ENCODE data around the gene LY6G6F. TPM values are rescaled to one million over a fixed set of nuclear protein-coding genes. Genes with fewer than 3 reads are reported as not detected.

Gene LY6G6F, protein sequence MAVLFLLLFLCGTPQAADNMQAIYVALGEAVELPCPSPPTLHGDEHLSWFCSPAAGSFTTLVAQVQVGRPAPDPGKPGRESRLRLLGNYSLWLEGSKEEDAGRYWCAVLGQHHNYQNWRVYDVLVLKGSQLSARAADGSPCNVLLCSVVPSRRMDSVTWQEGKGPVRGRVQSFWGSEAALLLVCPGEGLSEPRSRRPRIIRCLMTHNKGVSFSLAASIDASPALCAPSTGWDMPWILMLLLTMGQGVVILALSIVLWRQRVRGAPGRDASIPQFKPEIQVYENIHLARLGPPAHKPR
- total RNA-seq, result not detected

DNA sequence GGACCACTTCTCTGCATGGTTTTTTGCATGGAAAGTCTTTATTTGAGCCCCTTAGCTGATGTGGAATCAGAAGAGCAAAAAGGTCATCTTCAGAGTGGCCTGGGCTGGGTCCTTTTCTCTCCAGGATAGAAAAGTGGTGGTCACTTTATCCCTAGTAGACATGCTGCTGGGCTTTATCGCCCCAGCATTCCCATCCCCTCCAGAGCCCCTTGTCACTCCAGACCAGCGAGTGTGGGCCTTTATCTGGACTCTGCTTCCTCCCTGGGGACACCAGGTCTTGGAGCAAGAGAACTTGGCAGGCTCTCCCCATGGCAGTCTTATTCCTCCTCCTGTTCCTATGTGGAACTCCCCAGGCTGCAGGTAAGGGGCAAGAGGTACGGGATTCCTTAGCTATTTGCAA, at the start of gene LY6G6F:
Gene LY6G6F (plus strand): TSS at position 268 of the 400 bp plus-strand sequence. CDS start 41 bp downstream, at position 309.
- Histone ChIP-seq H3K4me3 (no peak within 1 kb of the TSS), H3K27ac (no peak within 1 kb of the TSS), H3K4me1 (peaks cover 7 to 22% (median 17%) of the 10 kb centered on the region in 4 donors), H3K9me3 (no peaks in the 10 kb centered on the region), H3K36me3 (no peaks in the 10 kb centered on the region), H3K27me3 (no peaks in the 10 kb centered on the region)
- no peak for TF ChIP-seq EP300 (IDR thresholded peaks at IDR 0.05; ENCODE audit: low read depth)
- TF ChIP-seq, protein P1, sequence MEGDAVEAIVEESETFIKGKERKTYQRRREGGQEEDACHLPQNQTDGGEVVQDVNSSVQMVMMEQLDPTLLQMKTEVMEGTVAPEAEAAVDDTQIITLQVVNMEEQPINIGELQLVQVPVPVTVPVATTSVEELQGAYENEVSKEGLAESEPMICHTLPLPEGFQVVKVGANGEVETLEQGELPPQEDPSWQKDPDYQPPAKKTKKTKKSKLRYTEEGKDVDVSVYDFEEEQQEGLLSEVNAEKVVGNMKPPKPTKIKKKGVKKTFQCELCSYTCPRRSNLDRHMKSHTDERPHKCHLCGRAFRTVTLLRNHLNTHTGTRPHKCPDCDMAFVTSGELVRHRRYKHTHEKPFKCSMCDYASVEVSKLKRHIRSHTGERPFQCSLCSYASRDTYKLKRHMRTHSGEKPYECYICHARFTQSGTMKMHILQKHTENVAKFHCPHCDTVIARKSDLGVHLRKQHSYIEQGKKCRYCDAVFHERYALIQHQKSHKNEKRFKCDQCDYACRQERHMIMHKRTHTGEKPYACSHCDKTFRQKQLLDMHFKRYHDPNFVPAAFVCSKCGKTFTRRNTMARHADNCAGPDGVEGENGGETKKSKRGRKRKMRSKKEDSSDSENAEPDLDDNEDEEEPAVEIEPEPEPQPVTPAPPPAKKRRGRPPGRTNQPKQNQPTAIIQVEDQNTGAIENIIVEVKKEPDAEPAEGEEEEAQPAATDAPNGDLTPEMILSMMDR (IDR thresholded peaks at IDR 0.05), result no peak
- TF ChIP-seq POLR2A (IDR thresholded peaks at IDR 0.05), result no peak
- TF ChIP-seq POLR2AphosphoS5 (IDR thresholded peaks at IDR 0.05), result no peak
- in situ Hi-C loops (cut with MboI; ENCODE audit: low pct_ligation_motif_present in 1 of 4, low pct_unique_long_range_greater_than_20kb in 1 of 4, low sequenced_read_pairs in 3 of 4) (no loop called here), intact Hi-C loops (cut with DNase I; ENCODE audit: low total_unique reads) (no loop called here)
- DNase-seq, result no peak
- WGBS, 2 donors (ENCODE audit: low coverage in 1 of 2), result 70 to 100% methylated on average over 1 to 3 of the region's 3 CpGs

DNA sequence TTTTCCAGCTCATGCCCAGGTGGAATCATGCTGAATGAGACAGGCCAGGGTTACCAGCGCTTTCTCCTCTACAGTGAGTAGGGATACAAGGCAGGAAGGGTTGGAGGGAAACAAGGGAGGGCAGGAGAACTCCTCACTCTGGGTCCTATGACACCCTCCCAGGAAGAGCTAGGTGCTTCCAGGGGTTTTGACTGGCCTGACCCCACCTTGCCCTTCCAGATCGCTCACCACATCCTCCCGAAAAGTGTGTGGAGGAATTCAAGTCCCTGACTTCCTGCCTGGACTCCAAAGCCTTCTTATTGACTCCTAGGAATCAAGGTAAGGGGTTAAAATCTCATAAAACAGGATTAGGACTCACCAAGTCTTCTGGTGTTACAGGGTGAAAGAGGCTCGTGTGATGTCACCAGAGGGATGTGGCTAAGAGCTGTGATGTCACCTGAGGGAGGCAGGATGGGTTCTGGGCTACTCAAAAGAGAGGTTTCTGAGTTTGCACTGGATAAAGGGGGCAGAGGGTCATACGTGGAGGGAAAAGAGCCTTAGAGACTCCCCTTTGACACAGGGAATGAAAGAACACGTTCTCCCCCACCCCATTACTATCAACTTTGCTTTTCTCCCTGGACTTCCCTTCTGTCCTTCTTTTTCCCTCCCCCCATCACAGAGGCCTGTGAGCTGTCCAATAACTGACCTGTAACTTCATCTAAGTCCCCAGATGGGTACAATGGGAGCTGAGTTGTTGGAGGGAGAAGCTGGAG, 49.1 kb upstream of the LY6G6F start:
- TF ChIP-seq, protein P1 (IDR thresholded peaks at IDR 0.05), result no peak
- no peak for TF ChIP-seq POLR2A (IDR thresholded peaks at IDR 0.05)
- no peak for TF ChIP-seq POLR2AphosphoS5 (IDR thresholded peaks at IDR 0.05)
- no peak for TF ChIP-seq EP300 (IDR thresholded peaks at IDR 0.05; ENCODE audit: low read depth)
- DNase-seq, result no peak
- WGBS, 2 donors (ENCODE audit: low coverage in 1 of 2), result 69 to 70% methylated on average over 4 to 6 of the region's 6 CpGs
- Histone ChIP-seq H3K4me1 (peaks cover 18 to 64% (median 39%) of the 10 kb centered on the region in 4 donors), H3K27me3 (no peaks in the 10 kb centered on the region), H3K9me3 (no peaks in the 10 kb centered on the region), H3K36me3 (peaks cover 0 to 5% (median 0%) of the 10 kb centered on the region in 4 donors), H3K27ac (no peak overlapping the region), H3K4me3 (no peak overlapping the region)
- in situ Hi-C loops (cut with MboI; ENCODE audit: low pct_ligation_motif_present in 1 of 4, low pct_unique_long_range_greater_than_20kb in 1 of 4, low sequenced_read_pairs in 3 of 4), result no loop called here
- intact Hi-C loops (cut with DNase I; ENCODE audit: low total_unique reads), result no loop called here

DNA sequence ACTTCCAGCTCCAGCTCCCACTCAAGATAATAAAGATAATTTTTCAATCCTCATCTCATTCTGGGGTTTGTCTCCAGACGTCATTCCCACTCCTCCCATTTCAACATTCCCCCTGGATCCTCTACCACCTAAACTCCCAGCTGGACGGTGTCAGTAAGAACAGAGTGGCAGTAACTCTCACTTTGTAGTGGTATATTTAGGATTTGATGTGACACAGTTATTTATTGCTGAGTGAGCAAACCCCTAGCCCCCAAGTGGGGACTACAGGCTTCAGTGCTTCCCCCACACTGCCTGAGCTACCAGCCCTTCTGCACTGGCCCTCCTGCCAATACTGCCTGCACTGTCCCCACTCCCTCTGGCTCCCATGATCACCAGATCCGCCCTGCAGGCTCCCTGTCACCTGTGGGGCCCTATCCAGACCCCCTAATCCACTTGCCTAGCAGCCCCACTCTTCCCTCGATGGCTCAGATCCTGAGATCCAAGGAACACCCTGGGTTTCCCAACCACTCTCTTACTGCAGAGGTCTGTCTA, 48.4 kb upstream of the LY6G6F start:
- TF ChIP-seq EP300 (IDR thresholded peaks at IDR 0.05; ENCODE audit: low read depth) (no peak), POLR2A (IDR thresholded peaks at IDR 0.05) (no peak), POLR2AphosphoS5 (IDR thresholded peaks at IDR 0.05) (no peak)
- TF ChIP-seq, protein P1 (IDR thresholded peaks at IDR 0.05), result no peak
- in situ Hi-C loops (cut with MboI; ENCODE audit: low pct_ligation_motif_present in 1 of 4, low pct_unique_long_range_greater_than_20kb in 1 of 4, low sequenced_read_pairs in 3 of 4) (no loop called here), intact Hi-C loops (cut with DNase I; ENCODE audit: low total_unique reads) (no loop called here)
- WGBS, 2 donors (ENCODE audit: low coverage in 1 of 2), result 45 to 81% methylated on average over 2 to 4 of the region's 4 CpGs
- H3K9me3 ChIP-seq, result no peaks in the 10 kb centered on the region
- H3K4me1 ChIP-seq, result peaks cover 23 to 70% (median 38%) of the 10 kb centered on the region in 4 donors
- peaks cover 0 to 6% (median 0%) of the 10 kb centered on the region in 4 donors for H3K36me3 ChIP-seq
- H3K27me3 ChIP-seq, result no peaks in the 10 kb centered on the region
- H3K4me3 ChIP-seq, result peak overlapping the region in 1 of 4 donors; percentile 14
- H3K27ac ChIP-seq, result no peak overlapping the region
- no peak for DNase-seq

All from transverse colon (tissue), 4 donors.